Transverse colon (tissue), 4 donors: Measurements from ENCODE around the gene NR3C2. TPM values are rescaled to one million over a fixed set of nuclear protein-coding genes. Genes with fewer than 3 reads are reported as not detected.
"Not testable (repeated sequence)": the region's sequence is repeated elsewhere in the genome, so short reads cannot be mapped to it uniquely, and the experiment has no call there.

Experiments
- DNase-seq: peaks from one replicate; pipeline ENCODE4 v3.0.0-alpha.2; 2019
- H3K27ac ChIP-seq, 4 donors: fragments of 200-600 bp; sonication (generic); 2 replicates each; pipeline ENCODE4 v1.5.1; 2016 to 2018; ENCODE audit warnings: inconsistent platforms in 4 of 4
- H3K27me3 ChIP-seq: fragments of 200-600 bp; sonication (generic); 2 replicates; pipeline ENCODE4 v1.5.1; 2017; ENCODE audit warnings: inconsistent platforms
- H3K36me3 ChIP-seq, 4 donors: fragments of 200-600 bp; sonication (generic); 2 replicates each; pipeline ENCODE4 v1.5.1; 2017 to 2019; ENCODE audit warnings: inconsistent platforms in 4 of 4
- H3K4me1 ChIP-seq, 4 donors: fragments of 200-600 bp; sonication (generic); 2 replicates each; pipeline ENCODE4 v1.5.1; 2017 to 2020; ENCODE audit warnings: inconsistent platforms in 4 of 4
- H3K4me3 ChIP-seq, 4 donors: fragments of 200-600 bp; sonication (generic); 1 replicate in 1 of 4; 2 replicates in 3 of 4; pipeline versions ENCODE4 v1.5.1 to v1.6.1; 2017 to 2019; ENCODE audit warnings: inconsistent platforms in 4 of 4
- H3K9me3 ChIP-seq, 2 donors: fragments of 200-600 bp; sonication (generic); 2 replicates each; pipeline ENCODE4 v1.5.1; 2017 to 2019; ENCODE audit warnings: inconsistent platforms in 2 of 2
- CTCF ChIP-seq, 5 experiments: fragments of 200-600 bp in 3 of 5; fragments of 450-650 bp in 2 of 5; sonication (generic) in 3 of 5; IDR thresholded peaks; 1 replicate in 2 of 5; 2 replicates in 3 of 5; pipeline ENCODE4 v1.5.1; 2016 to 2017; ENCODE audit warnings: antibody characterized with exemption in 5 of 5, inconsistent platforms in 3 of 5, mild to moderate bottlenecking in 2 of 5, moderate library complexity in 1 of 5
- EP300 ChIP-seq: sonication (generic); formaldehyde crosslinking; IDR thresholded peaks from one replicate; pipeline ENCODE4 v1.6.1; 2017; ENCODE audit warnings: antibody characterized with exemption, low read depth
- POLR2A ChIP-seq: fragments of 450-650 bp; IDR thresholded peaks from one replicate; pipeline ENCODE4 v1.6.1; 2016; ENCODE audit warnings: antibody characterized with exemption, mild to moderate bottlenecking, moderate library complexity
- POLR2AphosphoS5 ChIP-seq, 3 donors: sonication (generic); formaldehyde crosslinking; IDR thresholded peaks; one replicate each; pipeline ENCODE4 v1.6.1; 2016; ENCODE audit warnings: antibody characterized with exemption in 3 of 3
- WGBS, 2 donors: methylation state at CpG; one replicate each; pipeline ENCODE4 v1.1.5; 2018; ENCODE audit warnings: low coverage in 1 of 2; 5-methylcytosine and 5-hydroxymethylcytosine counted together
- in situ Hi-C, 4 donors: fragments of 200-750 bp; cut with MboI; loops; one replicate each; pipeline versions ENCODE4 v1.15.0 to v1.15.1; 2017; ENCODE audit warnings: low sequenced_read_pairs in 3 of 4, low pct_ligation_motif_present in 1 of 4, low pct_unique_long_range_greater_than_20kb in 1 of 4
- intact Hi-C: fragments of 100-400 bp; cut with DNase I; formaldehyde crosslinking; loops from one replicate; pipeline ENCODE4 v1.15.1; 2023; ENCODE audit warnings: low total_unique reads
- total RNA-seq, 4 donors: library from RNA; depleted of rRNA; stranded (reverse); fragments of >200 nt; gene quantifications; one replicate each; pipeline ENCODE4 v1.1.0, GENCODE V29; 2016

NR3C2 gene
- total RNA-seq, 4 donors from 2014 or later, result 55.5 to 147 (median 125) TPM

- no peak overlapping the region for H3K4me3 ChIP-seq
- H3K4me1 ChIP-seq, result no peaks in the 10 kb centered on the region
- peaks cover 0 to 16% (median 0%) of the 10 kb centered on the region in 4 donors for H3K36me3 ChIP-seq
- in situ Hi-C loops (no loop called here), intact Hi-C loops (no loop called here)
- 70 to 98% methylated on average over 2 to 3 of the region's 3 CpGs for WGBS, 2 donors
- no peak for DNase-seq
- no peak overlapping the region for H3K27ac ChIP-seq
- no peaks in the 10 kb centered on the region for H3K27me3 ChIP-seq
- TF ChIP-seq POLR2AphosphoS5 (IDR thresholded peaks at IDR 0.05) (no peak), EP300 (no peak), POLR2A (no peak), CTCF (IDR thresholded peaks at IDR 0.05) (no peak)
- no peaks in the 10 kb centered on the region for H3K9me3 ChIP-seq
Measured at GRCh38 chr4:148141501-148141900, 300.7 kb downstream of the NR3C2 start.

DNA sequence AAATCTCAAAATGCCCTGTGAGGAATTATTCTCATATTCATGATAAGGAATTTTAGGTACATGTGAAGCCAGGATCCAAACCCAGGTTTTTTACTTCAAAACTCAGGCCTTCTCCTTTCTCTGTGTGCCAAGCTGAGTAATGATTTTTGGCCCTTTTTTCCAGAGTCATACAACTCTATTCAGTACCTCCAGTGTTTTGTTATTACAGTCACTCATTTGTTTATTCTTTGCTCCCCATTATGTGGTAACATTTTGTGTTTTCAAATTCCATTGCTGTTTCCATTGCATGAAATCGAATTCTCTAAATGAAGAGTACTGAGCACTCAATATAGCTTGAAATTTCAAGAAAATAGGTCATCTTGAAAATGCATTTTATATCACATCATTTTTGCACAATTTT lies 315.4 kb downstream of the NR3C2 start:
- Histone ChIP-seq H3K27ac (no peak overlapping the region), H3K36me3 (peaks cover 0 to 4% (median 0%) of the 10 kb centered on the region in 4 donors), H3K4me1 (no peaks in the 10 kb centered on the region), H3K4me3 (no peak overlapping the region), H3K27me3 (no peaks in the 10 kb centered on the region), H3K9me3 (peaks cover 10 to 16% of the 10 kb centered on the region in 2 donors)
- WGBS, 2 donors, result 67 to 82% methylated on average over 1 of the region's 1 CpG
- in situ Hi-C loops (no loop called here), intact Hi-C loops (no loop called here)
- TF ChIP-seq CTCF (IDR thresholded peaks at IDR 0.05) (no peak), POLR2AphosphoS5 (IDR thresholded peaks at IDR 0.05) (no peak), EP300 (no peak), POLR2A (no peak)
- DNase-seq, result no peak

DNA sequence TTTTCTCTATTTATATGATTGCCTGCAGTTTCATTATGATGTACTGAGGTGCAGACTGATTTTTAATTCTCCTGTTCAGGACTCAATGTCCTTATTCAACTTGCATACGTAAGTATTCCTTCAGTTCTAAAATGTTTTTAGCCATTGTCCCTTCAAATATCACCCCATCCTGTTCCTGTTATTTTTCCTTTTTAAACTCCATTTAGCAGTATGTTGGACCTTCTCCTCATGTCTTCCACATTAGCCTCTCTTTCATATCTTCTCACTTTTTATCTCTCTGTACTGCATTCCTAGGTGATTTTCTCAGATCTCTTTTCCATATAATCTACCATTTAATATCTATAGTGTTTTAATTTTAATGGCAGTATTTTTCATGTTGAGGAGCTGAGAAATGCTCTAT lies 317.7 kb downstream of the NR3C2 start:
- peaks cover 10 to 16% of the 10 kb centered on the region in 2 donors for H3K9me3 ChIP-seq
- H3K27ac ChIP-seq, result no peak overlapping the region
- intact Hi-C loops (no loop called here), in situ Hi-C loops (no loop called here)
- no peak for DNase-seq
- no peak for TF ChIP-seq POLR2A
- TF ChIP-seq POLR2AphosphoS5 (IDR thresholded peaks at IDR 0.05), result no peak
- no peak for TF ChIP-seq CTCF (IDR thresholded peaks at IDR 0.05)
- no peak for TF ChIP-seq EP300
- WGBS, 2 donors, result 41 to 100% methylated on average over 1 of the region's 1 CpG
- no peaks in the 10 kb centered on the region for H3K4me1 ChIP-seq
- no peak overlapping the region for H3K4me3 ChIP-seq
- H3K27me3 ChIP-seq, result no peaks in the 10 kb centered on the region
- peaks cover 0 to 11% (median 0%) of the 10 kb centered on the region in 4 donors for H3K36me3 ChIP-seq

- H3K36me3 ChIP-seq, H3K4me3 ChIP-seq, DNase-seq, H3K27ac ChIP-seq, H3K27me3 ChIP-seq, H3K4me1 ChIP-seq, intact Hi-C loops, in situ Hi-C loops: not testable (repeated sequence)
- WGBS, 2 donors, result 83 to 90% methylated on average over 2 of the region's 2 CpGs
- peaks cover 10 to 16% of the 10 kb centered on the region in 2 donors for H3K9me3 ChIP-seq
Measured at GRCh38 chr4:148123161-148123560, 319.1 kb downstream of the NR3C2 start.

GRCh38 chr4:148120216-148120615 lies 322.0 kb downstream of the NR3C2 start:
- no peaks in the 10 kb centered on the region for H3K27me3 ChIP-seq
- no peak overlapping the region for H3K27ac ChIP-seq
- TF ChIP-seq POLR2AphosphoS5 (IDR thresholded peaks at IDR 0.05) (no peak), CTCF (IDR thresholded peaks at IDR 0.05) (no peak), EP300 (no peak), POLR2A (no peak)
- H3K4me3 ChIP-seq, result no peak overlapping the region
- H3K4me1 ChIP-seq, result peaks cover 0 to 8% (median 0%) of the 10 kb centered on the region in 4 donors
- WGBS, 2 donors, result 60 to 78% methylated on average over 1 to 3 of the region's 3 CpGs
- DNase-seq, result no peak
- in situ Hi-C loops, result no loop called here
- intact Hi-C loops, result no loop called here
- H3K9me3 ChIP-seq, result peaks cover 10 to 15% of the 10 kb centered on the region in 2 donors
- peaks cover 0 to 7% (median 0%) of the 10 kb centered on the region in 4 donors for H3K36me3 ChIP-seq
